Vagina (tissue), 2 donors: ENCODE measurements around the gene HSPA4L.

Experiments
- POLR2A ChIP-seq, 2 donors: fragments of 450-650 bp; IDR thresholded peaks; one replicate each; pipeline ENCODE4 v1.6.1; 2017; ENCODE audit warnings: antibody characterized with exemption in 2 of 2, mild to moderate bottlenecking in 2 of 2, moderate library complexity in 2 of 2
- POLR2AphosphoS5 ChIP-seq, 2 donors: sonication (generic); formaldehyde crosslinking; IDR thresholded peaks; one replicate each; pipeline ENCODE4 v1.9.0; 2017; ENCODE audit warnings: antibody characterized with exemption in 2 of 2, mild to moderate bottlenecking in 2 of 2, low read depth in 1 of 2; ENCODE audit not compliant: insufficient read depth in 1 of 2
- TF ChIP-seq, protein P1 (sequence below), 3 experiments: fragments of 450-650 bp in 2 of 3; fragments of 200-600 bp in 1 of 3; sonication (generic) in 1 of 3; IDR thresholded peaks; one replicate each; pipeline ENCODE4 v1.5.1; 2017 to 2019; ENCODE audit warnings: antibody characterized with exemption in 3 of 3, mild to moderate bottlenecking in 2 of 3, moderate library complexity in 2 of 3

DNA sequence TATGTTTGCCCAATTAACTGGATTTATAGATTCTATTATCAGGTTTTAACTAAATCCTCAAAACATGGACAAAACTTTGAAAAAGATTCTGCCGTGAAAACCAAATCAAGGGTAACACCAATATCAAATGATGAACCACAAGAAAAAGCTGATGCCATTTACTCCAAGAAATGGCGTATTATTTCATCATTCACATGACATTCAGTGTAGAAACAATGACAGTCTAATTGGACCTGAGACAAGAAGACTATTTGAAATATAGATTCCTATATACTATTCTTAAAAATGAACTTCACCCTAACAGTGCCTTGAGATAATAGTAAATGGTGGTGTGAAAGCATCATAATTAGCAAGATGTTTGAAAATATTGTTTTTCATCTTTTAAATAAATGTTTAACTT lies 47.1 kb upstream of the HSPA4L start:
- TF ChIP-seq, protein P1, sequence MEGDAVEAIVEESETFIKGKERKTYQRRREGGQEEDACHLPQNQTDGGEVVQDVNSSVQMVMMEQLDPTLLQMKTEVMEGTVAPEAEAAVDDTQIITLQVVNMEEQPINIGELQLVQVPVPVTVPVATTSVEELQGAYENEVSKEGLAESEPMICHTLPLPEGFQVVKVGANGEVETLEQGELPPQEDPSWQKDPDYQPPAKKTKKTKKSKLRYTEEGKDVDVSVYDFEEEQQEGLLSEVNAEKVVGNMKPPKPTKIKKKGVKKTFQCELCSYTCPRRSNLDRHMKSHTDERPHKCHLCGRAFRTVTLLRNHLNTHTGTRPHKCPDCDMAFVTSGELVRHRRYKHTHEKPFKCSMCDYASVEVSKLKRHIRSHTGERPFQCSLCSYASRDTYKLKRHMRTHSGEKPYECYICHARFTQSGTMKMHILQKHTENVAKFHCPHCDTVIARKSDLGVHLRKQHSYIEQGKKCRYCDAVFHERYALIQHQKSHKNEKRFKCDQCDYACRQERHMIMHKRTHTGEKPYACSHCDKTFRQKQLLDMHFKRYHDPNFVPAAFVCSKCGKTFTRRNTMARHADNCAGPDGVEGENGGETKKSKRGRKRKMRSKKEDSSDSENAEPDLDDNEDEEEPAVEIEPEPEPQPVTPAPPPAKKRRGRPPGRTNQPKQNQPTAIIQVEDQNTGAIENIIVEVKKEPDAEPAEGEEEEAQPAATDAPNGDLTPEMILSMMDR (IDR thresholded peaks at IDR 0.05) = no peak
- TF ChIP-seq POLR2AphosphoS5 (IDR thresholded peaks at IDR 0.05; ENCODE audit: insufficient read depth in 1 of 2, low read depth in 1 of 2) (no peak), POLR2A (IDR thresholded peaks at IDR 0.05) (no peak)
